Measurements from ENCODE around the gene MGMT. TPM values are rescaled to one million over a fixed set of nuclear protein-coding genes. Genes with fewer than 3 reads are reported as not detected.

Gene MGMT
- total RNA-seq, 3 donors from 2014 or later = 34.1 to 57.8 (median 46.7) TPM

DNA sequence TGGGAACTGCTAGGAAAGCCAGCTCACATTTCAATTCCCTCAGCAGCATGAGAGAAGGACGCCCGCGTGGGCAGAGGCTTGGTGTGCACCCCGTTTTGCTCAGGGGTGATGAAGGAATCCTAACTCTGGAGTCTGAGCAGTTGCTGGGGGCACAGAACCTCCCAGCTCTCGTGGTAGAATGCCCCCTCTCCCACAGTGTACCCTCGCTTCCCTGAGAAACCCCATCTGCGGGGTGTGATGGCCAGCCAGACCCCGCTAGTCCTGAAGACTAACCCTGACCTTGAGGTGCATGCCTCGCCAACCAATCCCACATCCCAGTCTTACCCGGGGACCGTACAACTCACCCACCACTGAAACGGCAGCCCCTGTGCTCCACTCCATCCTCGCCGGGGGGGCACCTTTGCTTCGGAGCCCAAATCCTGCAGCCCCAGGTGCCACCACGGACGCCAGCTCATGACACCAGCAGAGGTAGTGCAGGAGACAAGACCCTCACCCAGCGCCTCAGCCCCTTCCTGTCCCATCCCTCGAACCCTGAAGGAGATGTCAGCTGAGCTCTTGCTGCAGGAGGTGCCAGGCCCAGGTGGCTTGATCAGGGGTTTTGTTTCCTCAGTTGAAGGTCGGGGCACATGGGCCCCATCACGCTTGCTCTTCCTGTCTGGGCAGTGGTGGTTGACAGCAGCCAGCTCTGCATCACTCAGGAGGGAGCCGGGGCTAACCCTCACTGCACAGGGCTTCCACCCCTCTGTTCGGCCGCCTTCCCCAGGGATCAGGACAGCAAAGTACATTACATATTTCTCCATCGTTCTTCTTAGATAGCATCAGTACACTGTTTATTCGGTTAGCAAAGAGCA, 236.5 kb downstream of the MGMT start:
- intact Hi-C loops (cut with DNase I; ENCODE audit: low total_unique reads) = no loop called here
- Histone ChIP-seq H3K4me3 (no peak overlapping the region), H3K4me1 (peaks cover 0 to 8% of the 10 kb centered on the region in 2 donors), H3K9me3 (no peaks in the 10 kb centered on the region), H3K27ac (no peak overlapping the region), H3K27me3 (no peaks in the 10 kb centered on the region), H3K36me3 (no peaks in the 10 kb centered on the region)
- TF ChIP-seq POLR2A (IDR thresholded peaks at IDR 0.05) = no peak
- DNase-seq (ENCODE audit: low spot score in 2 of 2) = no peak

DNA sequence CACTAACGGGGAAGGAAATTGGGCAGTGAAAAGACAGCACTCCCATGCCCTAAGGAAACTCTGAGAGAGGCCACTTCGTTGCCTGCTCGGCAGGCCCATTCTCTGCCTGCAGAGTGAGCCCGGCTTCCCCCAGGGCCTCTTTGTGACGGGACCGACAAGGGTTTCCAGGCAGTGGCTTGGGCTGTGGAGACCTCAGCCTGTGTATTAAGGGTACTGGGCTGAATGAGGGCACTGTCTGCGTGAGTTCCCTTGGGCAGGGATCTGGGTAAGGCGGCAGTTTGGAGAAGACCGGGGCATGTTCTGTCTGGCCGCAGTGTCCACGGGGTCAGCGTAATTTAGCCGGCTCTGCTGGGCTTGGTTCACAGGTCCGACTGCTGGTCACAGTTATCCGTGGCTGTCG, 237.2 kb downstream of the MGMT start:
- intact Hi-C loops (cut with DNase I; ENCODE audit: low total_unique reads) = no loop called here
- no peak overlapping the region for H3K4me3 ChIP-seq

DNA sequence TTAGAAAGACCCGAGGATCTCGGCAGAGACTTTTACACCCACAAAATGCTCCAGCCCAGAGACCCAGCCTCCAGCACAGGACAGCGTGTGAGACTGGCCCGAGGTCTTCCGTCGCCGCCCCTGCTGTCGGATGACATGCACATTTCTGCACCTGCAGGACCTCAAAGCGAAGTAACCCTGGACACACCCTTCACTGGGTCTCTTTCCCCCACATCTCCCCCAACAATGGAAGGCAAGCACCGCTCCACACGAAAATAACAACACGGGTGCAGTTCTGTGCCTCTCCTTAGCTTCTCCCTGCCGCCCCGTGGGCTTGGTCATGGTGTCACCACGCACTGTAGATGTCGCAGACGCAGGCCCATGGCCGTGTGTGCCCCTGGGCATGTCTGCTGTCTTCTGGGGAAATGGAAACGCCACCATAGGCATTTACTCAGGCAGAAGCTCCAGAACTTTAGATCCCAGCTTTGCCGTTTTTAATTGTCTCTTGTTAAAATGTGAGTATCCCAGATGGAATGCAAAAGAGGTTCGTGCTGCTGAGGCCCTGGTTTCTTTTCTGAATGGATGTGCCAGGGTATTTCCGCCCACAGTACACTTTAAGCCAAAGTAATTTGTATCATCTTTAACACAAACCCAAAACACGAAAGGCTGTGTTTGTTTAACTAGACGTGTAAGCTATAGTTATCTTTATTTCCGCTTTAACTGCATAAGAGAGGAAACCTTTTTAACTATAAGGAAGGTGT, 237.9 kb downstream of the MGMT start:
- H3K4me3 ChIP-seq = no peak overlapping the region
- TF ChIP-seq POLR2AphosphoS5 (IDR thresholded peaks at IDR 0.05) (no peak), POLR2A (IDR thresholded peaks at IDR 0.05) (no peak)
- TF ChIP-seq, protein P1, sequence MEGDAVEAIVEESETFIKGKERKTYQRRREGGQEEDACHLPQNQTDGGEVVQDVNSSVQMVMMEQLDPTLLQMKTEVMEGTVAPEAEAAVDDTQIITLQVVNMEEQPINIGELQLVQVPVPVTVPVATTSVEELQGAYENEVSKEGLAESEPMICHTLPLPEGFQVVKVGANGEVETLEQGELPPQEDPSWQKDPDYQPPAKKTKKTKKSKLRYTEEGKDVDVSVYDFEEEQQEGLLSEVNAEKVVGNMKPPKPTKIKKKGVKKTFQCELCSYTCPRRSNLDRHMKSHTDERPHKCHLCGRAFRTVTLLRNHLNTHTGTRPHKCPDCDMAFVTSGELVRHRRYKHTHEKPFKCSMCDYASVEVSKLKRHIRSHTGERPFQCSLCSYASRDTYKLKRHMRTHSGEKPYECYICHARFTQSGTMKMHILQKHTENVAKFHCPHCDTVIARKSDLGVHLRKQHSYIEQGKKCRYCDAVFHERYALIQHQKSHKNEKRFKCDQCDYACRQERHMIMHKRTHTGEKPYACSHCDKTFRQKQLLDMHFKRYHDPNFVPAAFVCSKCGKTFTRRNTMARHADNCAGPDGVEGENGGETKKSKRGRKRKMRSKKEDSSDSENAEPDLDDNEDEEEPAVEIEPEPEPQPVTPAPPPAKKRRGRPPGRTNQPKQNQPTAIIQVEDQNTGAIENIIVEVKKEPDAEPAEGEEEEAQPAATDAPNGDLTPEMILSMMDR (IDR thresholded peaks at IDR 0.05) = no peak
- H3K36me3 ChIP-seq = no peaks in the 10 kb centered on the region
- H3K27ac ChIP-seq = no peak overlapping the region
- H3K9me3 ChIP-seq = no peaks in the 10 kb centered on the region
- H3K4me1 ChIP-seq = peaks cover 0 to 8% of the 10 kb centered on the region in 2 donors
- intact Hi-C loops (cut with DNase I; ENCODE audit: low total_unique reads) = no loop called here
- DNase-seq (ENCODE audit: low spot score in 2 of 2) = no peak
- no peaks in the 10 kb centered on the region for H3K27me3 ChIP-seq

More for the DNA sequence above, 237.2 kb downstream of the MGMT start:
- TF ChIP-seq POLR2A (IDR thresholded peaks at IDR 0.05) (no peak), POLR2AphosphoS5 (IDR thresholded peaks at IDR 0.05) (no peak)
- TF ChIP-seq, protein P1 (IDR thresholded peaks at IDR 0.05) = no peak
- Histone ChIP-seq H3K27ac (no peak overlapping the region), H3K36me3 (no peaks in the 10 kb centered on the region), H3K9me3 (no peaks in the 10 kb centered on the region), H3K4me1 (peaks cover 0 to 8% of the 10 kb centered on the region in 2 donors), H3K27me3 (no peaks in the 10 kb centered on the region)
- DNase-seq (ENCODE audit: low spot score in 2 of 2) = no peak

DNA sequence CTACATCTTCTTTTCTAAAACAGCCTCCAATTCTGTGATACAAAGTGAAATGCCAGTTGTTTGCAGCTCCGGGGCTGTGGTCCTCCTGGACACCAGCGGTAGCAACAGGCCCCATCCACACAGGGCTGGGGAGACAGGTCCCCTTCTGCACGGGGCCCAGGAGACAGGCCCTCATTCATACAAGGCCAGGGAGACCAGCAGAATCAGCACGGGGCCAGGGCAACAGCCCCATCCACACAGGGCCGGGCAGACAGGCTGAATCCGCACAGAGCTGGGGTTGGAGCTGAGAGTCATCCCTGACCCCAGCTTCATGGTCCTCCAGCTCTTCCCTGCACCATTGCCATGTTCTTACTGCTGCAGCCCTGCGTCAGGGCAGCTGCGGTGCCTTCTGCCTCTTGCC, 238.6 kb downstream of the MGMT start:
- intact Hi-C loops (cut with DNase I; ENCODE audit: low total_unique reads) = no loop called here
- no peak for DNase-seq (ENCODE audit: low spot score in 2 of 2)
- H3K27ac ChIP-seq = no peak overlapping the region
- TF ChIP-seq POLR2A (IDR thresholded peaks at IDR 0.05) (no peak), POLR2AphosphoS5 (IDR thresholded peaks at IDR 0.05) (no peak)
- TF ChIP-seq, protein P1 (IDR thresholded peaks at IDR 0.05) = no peak
- H3K4me3 ChIP-seq = no peak overlapping the region
- no peaks in the 10 kb centered on the region for H3K27me3 ChIP-seq
- no peaks in the 10 kb centered on the region for H3K9me3 ChIP-seq
- peaks cover 0 to 8% of the 10 kb centered on the region in 2 donors for H3K4me1 ChIP-seq
- H3K36me3 ChIP-seq = no peaks in the 10 kb centered on the region

DNA sequence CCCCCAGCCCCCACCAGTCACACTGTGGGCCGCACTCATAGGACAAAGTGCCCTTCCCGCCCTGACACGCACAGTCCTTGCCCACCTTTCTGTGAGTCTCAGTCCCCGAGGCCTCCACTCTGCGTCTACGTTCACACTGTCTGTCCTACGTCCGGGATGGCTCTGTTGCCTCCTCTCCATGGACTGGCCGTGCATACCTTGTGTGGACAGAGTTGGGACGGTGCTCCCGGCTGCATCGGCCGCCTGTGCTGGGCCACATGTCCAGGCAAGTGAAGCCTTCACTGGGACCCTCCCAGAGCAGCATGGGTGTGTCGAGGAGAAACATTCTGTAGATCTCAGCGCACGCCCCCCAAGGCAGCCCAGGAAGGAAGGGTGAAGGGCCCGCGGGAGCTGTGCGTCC, 239.0 kb downstream of the MGMT start:
- TF ChIP-seq, protein P1 (IDR thresholded peaks at IDR 0.05) = no peak
- TF ChIP-seq POLR2A (IDR thresholded peaks at IDR 0.05) (no peak), POLR2AphosphoS5 (IDR thresholded peaks at IDR 0.05) (no peak)
- Histone ChIP-seq H3K9me3 (no peaks in the 10 kb centered on the region), H3K36me3 (no peaks in the 10 kb centered on the region), H3K4me3 (no peak overlapping the region), H3K27me3 (no peaks in the 10 kb centered on the region), H3K4me1 (peaks cover 0 to 8% of the 10 kb centered on the region in 2 donors), H3K27ac (no peak overlapping the region)
- DNase-seq (ENCODE audit: low spot score in 2 of 2) = no peak
- intact Hi-C loops (cut with DNase I; ENCODE audit: low total_unique reads) = no loop called here
